SH-SY5Y (cell line): ENCODE results near the gene SLC16A9.

Experiments used
- GATA2 ChIP-seq: IDR thresholded peaks from 2 replicates; pipeline ENCODE4 v1.6.1; 2011; ENCODE audit warnings: mild to moderate bottlenecking, low read depth, low read length
- GATA3 ChIP-seq: IDR thresholded peaks from 2 replicates; pipeline ENCODE4 v1.6.1; 2011; ENCODE audit warnings: low read depth, mild to moderate bottlenecking, low read length, moderate library complexity

GRCh38 chr10:59626523-59626869 lies 83.2 kb downstream of the SLC16A9 start:
- TF ChIP-seq GATA2, result no peak
- no peak for TF ChIP-seq GATA3
